Heart left ventricle (tissue), 16 donors: Measurements from ENCODE around the gene ARHGAP10. TPM values are rescaled to one million over a fixed set of nuclear protein-coding genes. Genes with fewer than 3 reads are reported as not detected.

Experiments
- ATAC-seq, 4 donors: fragments of 200-7000 bp; cut with Tn5 transposase; one replicate each; pipeline ENCODE4 v1.9.1; 2020 to 2022; ENCODE audit warnings: moderate library complexity in 4 of 4, mild to moderate bottlenecking in 3 of 4, moderate number of reproducible peaks in 1 of 4
- DNase-seq, 5 donors: peaks; one replicate each; pipeline ENCODE4 v3.0.0-alpha.2; 2020
- H3K27ac ChIP-seq, 12 donors: fragments of 200-600 bp; sonication (generic) in 4 of 12; one replicate each; pipeline versions ENCODE4 v1.5.0 to v1.8.0; 2016 to 2022; ENCODE audit warnings: mild to moderate bottlenecking in 2 of 12
- H3K27me3 ChIP-seq, 9 donors: fragments of 200-600 bp; sonication (generic) in 2 of 9; one replicate each; pipeline versions ENCODE4 v1.5.1 to v1.8.0; 2016 to 2022; ENCODE audit warnings: mild to moderate bottlenecking in 3 of 9
- H3K36me3 ChIP-seq, 9 donors: fragments of 200-600 bp; sonication (generic) in 2 of 9; one replicate each; pipeline versions ENCODE4 v1.5.0 to v1.8.0; 2018 to 2022; ENCODE audit warnings: mild to moderate bottlenecking in 2 of 9
- H3K4me1 ChIP-seq, 12 donors: fragments of 200-600 bp; sonication (generic) in 4 of 12; one replicate each; pipeline versions ENCODE4 v1.5.0 to v1.8.0; 2016 to 2022; ENCODE audit warnings: mild to moderate bottlenecking in 3 of 12
- H3K4me3 ChIP-seq, 12 donors: fragments of 200-600 bp; sonication (generic) in 4 of 12; one replicate each; pipeline versions ENCODE4 v1.5.0 to v1.8.0; 2017 to 2022; ENCODE audit warnings: mild to moderate bottlenecking in 9 of 12, moderate library complexity in 4 of 12
- H3K9me3 ChIP-seq, 12 donors: fragments of 200-600 bp; sonication (generic) in 4 of 12; one replicate each; pipeline versions ENCODE4 v1.5.0 to v1.8.0; 2016 to 2022; ENCODE audit warnings: mild to moderate bottlenecking in 1 of 12
- POLR2A ChIP-seq, 2 donors: fragments of 450-650 bp; IDR thresholded peaks; one replicate each; pipeline ENCODE4 v1.6.1; 2017; ENCODE audit warnings: antibody characterized with exemption in 2 of 2, mild to moderate bottlenecking in 2 of 2, moderate library complexity in 2 of 2
- WGBS, 4 donors: extraction: QIAGEN DNeasy Blood & Tissue Kit in 2 of 4; methylation state at CpG; one replicate each; pipeline versions ENCODE4 v1.1.5 to v1.1.7; 2013 to 2018; 5-methylcytosine and 5-hydroxymethylcytosine counted together
- intact Hi-C, 10 donors: fragments of 100-400 bp; cut with DNase I; formaldehyde crosslinking; loops; one replicate each; pipeline versions ENCODE4 v1.11.1 to v1.14.2; 2022
- microRNA-seq, 4 donors: library from miRNA; unstranded; fragments of <30 nt; microRNA quantifications; one replicate each; pipeline versions ENCODE4 to v1.2.0, GENCODE V29; 2017 to 2020
- polyA plus RNA-seq, 2 donors: library from polyadenylated mRNA; stranded (reverse); fragments of 200-250 nt; gene quantifications; one replicate each; pipeline ENCODE4 v1.2.3, GENCODE V29; 2013
- total RNA-seq, 9 donors: library from RNA; depleted of rRNA in 2 of 9; stranded (reverse); fragments of >200 nt in 2 of 9; fragmentation: NEBNext Ultra II Directional in 3 of 9; extraction: Animal tissue kit (Norgen Biotek cat#: 25700) in 3 of 9; gene quantifications; one replicate each; pipeline versions ENCODE4 v1.1.0 to v1.2.4, GENCODE V29; 2016 to 2023
- TF ChIP-seq, protein P1 (sequence below), 12 donors: fragments of 200-600 bp; sonication (generic) in 4 of 12; IDR thresholded peaks; one replicate each; pipeline versions ENCODE4 v1.5.0 to v1.8.0; 2018 to 2022; ENCODE audit warnings: antibody characterized with exemption in 12 of 12, mild to moderate bottlenecking in 5 of 12
- donor health status: ischemic (EF 13 %, LVEDD 7.1; RV severe dilation, severe dysfunction).
- donor health status: healthy with polysubstance abuse.
- donor health status: DM: no; HTN: yes; CAD: no.
- donor health status: DM: no; HTN: no; CAD: no.
- donor health status: ischemic (EF 25% LVEDD 6.9; RV normal size, moderate dysfunction).
- donor health status: ischemic (EF 25% LVEDD 5.7; RV mildly dilated, moderate dysfunction).
- donor health status: healthy.
- donor health status: DM: yes; HTN: yes; CAD: no.
- donor health status: ischemic (EF 35%, LVEDD 5.7; RV mildly dilated, moderate dysfunction).
- donor health status: nonischemic (EF 11% LVEDD 7.7; RV severe dilation, severe dysfunction).
- donor health status: DM: yes; HTN: yes; CAD: no.
- donor health status: PGD.
- donor health status: ischemic (EF 29% LVEDD 5.4; RV normal size, mild dysfunction).
- donor health status: nonischemic (EF 23%, LVEDD 6.1; RV moderate dilation, normal function).

Gene ARHGAP10
- total and polyA plus RNA-seq, 11 donors, result 30.6 to 73.7 (median 51.7) TPM

DNA sequence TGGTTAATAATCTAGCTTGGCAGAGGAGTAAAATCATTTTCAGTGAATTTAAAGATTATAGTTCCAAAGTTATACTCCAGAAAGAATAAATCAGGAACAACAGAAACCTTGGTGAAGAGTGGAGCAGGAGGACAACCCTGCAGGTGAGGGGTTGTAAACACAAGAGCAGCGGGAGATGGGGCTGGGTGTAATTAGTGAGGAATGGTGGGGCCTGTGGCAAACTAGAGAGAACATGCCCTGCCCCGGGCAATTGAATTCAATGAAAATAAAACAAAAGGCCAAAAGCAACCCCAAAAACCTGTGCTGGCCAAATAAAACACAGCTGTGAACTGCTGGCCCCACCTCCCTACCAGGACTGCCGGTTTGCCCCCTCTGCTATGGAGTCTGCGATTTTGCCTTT lies 385.1 kb downstream of the ARHGAP10 start:
- Histone ChIP-seq H3K36me3 (peaks cover 0 to 50% (median 10%) of the 10 kb centered on the region in 9 donors), H3K27me3 (no peaks in the 10 kb centered on the region), H3K9me3 (no peaks in the 10 kb centered on the region), H3K4me3 (no peak overlapping the region), H3K4me1 (peaks cover 0 to 13% (median 5%) of the 10 kb centered on the region in 12 donors), H3K27ac (no peak overlapping the region)
- intact Hi-C loops, result no loop called here
- DNase-seq, result no peak
- TF ChIP-seq, protein P1, sequence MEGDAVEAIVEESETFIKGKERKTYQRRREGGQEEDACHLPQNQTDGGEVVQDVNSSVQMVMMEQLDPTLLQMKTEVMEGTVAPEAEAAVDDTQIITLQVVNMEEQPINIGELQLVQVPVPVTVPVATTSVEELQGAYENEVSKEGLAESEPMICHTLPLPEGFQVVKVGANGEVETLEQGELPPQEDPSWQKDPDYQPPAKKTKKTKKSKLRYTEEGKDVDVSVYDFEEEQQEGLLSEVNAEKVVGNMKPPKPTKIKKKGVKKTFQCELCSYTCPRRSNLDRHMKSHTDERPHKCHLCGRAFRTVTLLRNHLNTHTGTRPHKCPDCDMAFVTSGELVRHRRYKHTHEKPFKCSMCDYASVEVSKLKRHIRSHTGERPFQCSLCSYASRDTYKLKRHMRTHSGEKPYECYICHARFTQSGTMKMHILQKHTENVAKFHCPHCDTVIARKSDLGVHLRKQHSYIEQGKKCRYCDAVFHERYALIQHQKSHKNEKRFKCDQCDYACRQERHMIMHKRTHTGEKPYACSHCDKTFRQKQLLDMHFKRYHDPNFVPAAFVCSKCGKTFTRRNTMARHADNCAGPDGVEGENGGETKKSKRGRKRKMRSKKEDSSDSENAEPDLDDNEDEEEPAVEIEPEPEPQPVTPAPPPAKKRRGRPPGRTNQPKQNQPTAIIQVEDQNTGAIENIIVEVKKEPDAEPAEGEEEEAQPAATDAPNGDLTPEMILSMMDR (IDR thresholded peaks at IDR 0.05), result no peak
- no peak for TF ChIP-seq POLR2A (IDR thresholded peaks at IDR 0.05)
- 83 to 91% (median 90%) methylated on average over 4 of the region's 4 CpGs for WGBS, 4 donors
- no peak for ATAC-seq

DNA sequence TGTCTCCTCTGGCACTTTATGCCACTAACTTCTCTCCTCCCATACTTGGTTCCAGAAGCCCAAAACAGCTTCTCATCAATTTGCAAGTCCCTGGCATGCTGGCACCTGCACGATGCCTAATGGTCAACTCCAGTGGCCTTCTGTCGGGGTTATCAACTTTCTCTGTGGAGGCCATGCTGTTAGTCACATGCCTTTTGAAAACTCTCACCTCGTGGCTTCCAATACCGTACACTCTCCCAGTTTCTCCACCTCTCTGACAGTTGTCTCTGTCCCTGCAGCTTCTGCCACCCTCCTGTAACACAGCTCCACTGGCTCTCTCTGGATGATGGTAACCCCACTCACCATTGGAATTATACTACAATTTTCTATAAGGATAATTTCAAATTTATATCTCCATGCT lies 386.3 kb downstream of the ARHGAP10 start:
- intact Hi-C loops, result no loop called here
- peaks cover 0 to 39% (median 8%) of the 10 kb centered on the region in 9 donors for H3K36me3 ChIP-seq
- DNase-seq (no peak), ATAC-seq (no peak)
- H3K27ac ChIP-seq, result no peak overlapping the region
- no peaks in the 10 kb centered on the region for H3K27me3 ChIP-seq
- peaks cover 0 to 11% (median 5%) of the 10 kb centered on the region in 12 donors for H3K9me3 ChIP-seq
- H3K4me3 ChIP-seq, result no peak overlapping the region
- H3K4me1 ChIP-seq, result peaks cover 0 to 13% (median 5%) of the 10 kb centered on the region in 12 donors
- TF ChIP-seq, protein P1 (IDR thresholded peaks at IDR 0.05), result no peak
- 78 to 90% (median 89%) methylated on average over 4 of the region's 4 CpGs for WGBS, 4 donors

DNA sequence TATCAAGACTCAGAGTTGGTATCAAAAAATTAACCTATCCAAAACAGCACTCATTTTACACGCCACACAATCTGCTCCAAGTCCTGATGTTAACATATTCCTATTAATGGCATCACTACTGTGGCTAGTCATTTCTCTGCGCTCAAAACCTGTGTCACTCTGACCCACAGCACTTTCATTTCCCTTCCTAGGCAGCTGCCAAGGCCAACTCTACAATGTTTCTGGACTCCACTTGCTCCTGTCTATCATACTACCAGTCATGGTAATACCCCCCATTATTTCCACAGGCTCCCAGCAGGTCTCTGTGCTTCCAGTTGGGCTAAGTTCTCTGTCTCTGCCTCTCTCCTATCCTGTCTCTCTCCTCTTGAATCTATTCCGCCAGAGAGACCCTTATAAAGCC lies 386.7 kb downstream of the ARHGAP10 start:
- WGBS, 4 donors, result 74 to 94% (median 86%) methylated on average over 3 of the region's 3 CpGs
- no peak for DNase-seq
- peaks cover 0 to 16% (median 9%) of the 10 kb centered on the region in 12 donors for H3K9me3 ChIP-seq
- H3K4me3 ChIP-seq, result no peak overlapping the region
- H3K27me3 ChIP-seq, result no peaks in the 10 kb centered on the region
- no peak for TF ChIP-seq POLR2A (IDR thresholded peaks at IDR 0.05)
- TF ChIP-seq, protein P1 (IDR thresholded peaks at IDR 0.05), result no peak
- H3K36me3 ChIP-seq, result peaks cover 0 to 37% (median 5%) of the 10 kb centered on the region in 9 donors
- H3K27ac ChIP-seq, result no peak overlapping the region
- H3K4me1 ChIP-seq, result peaks cover 0 to 13% (median 5%) of the 10 kb centered on the region in 12 donors
- ATAC-seq, result no peak
- intact Hi-C loops, result no loop called here

DNA sequence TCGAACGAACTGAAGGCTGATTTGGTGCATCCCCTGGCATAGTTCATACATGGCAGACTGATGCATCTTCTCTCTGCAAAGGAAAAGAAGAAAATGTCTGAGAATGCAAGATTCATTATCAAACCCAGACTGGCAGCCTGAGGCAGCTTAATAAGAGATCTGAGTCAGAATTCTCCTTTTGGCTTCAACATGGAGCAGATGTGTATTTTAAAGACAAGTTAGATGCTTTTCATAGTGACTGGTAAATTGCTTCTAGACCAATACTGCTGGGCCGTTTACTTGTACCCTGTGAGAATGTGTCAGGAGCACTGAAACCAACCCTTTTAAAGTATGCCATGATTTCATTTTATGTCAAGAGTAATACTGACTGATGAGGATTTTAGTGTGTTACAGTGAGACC lies 388.3 kb downstream of the ARHGAP10 start:
- peaks cover 0 to 32% (median 22%) of the 10 kb centered on the region in 12 donors for H3K9me3 ChIP-seq
- DNase-seq, result no peak
- no peak overlapping the region for H3K27ac ChIP-seq
- H3K4me1 ChIP-seq, result peaks cover 0 to 13% (median 5%) of the 10 kb centered on the region in 12 donors
- WGBS, 4 donors, result 87 to 97% (median 94%) methylated on average over 3 of the region's 3 CpGs
- ATAC-seq, result no peak
- no peak for TF ChIP-seq POLR2A (IDR thresholded peaks at IDR 0.05)
- TF ChIP-seq, protein P1 (IDR thresholded peaks at IDR 0.05), result no peak
- H3K4me3 ChIP-seq, result no peak overlapping the region
- no peaks in the 10 kb centered on the region for H3K27me3 ChIP-seq
- peaks cover 0 to 27% (median 5%) of the 10 kb centered on the region in 9 donors for H3K36me3 ChIP-seq
- intact Hi-C loops, result no loop called here

Small RNA genes lying within 50 kb of the gene (microRNA-seq; reads per million reads assigned to microRNA genes)
- gene MIR4799, result 0.60 to 3.1 (median 1.5) reads per million in 4 donors

Other genes starting within 250 kb of the ARHGAP10 start
- 10 to 100 TPM; 21.1 to 29.4 (median 26.2) TPM for gene TMEM184C, start 114.7 kb upstream of the ARHGAP10 start, total RNA-seq
- 10 to 100 TPM in 1 of 2 donors, 1 to 10 TPM in 1; 4.2 to 27.9 TPM for gene TMEM184C, start 114.7 kb upstream of the ARHGAP10 start, polyA plus RNA-seq
- 1 to 10 TPM; 3.4 to 9.1 (median 6.0) TPM for gene PRMT9, start 47.9 kb upstream of the ARHGAP10 start, total RNA-seq
- gene PRMT9, start 47.9 kb upstream of the ARHGAP10 start, polyA plus RNA-seq, result 1 to 10 TPM; 3.0 to 4.9 TPM